M059J (cell line): ENCODE measurements around the gene LSM7. TPM values are rescaled to one million over a fixed set of nuclear protein-coding genes. Genes with fewer than 3 reads are reported as not detected.
"Not testable (repeated sequence)": the region's sequence is repeated elsewhere in the genome, so short reads cannot be mapped to it uniquely, and the experiment has no call there.

Experiments
- DNase-seq: peaks from one replicate; pipeline ENCODE4 v3.0.0-alpha.2; 2012; ENCODE audit warnings: low read depth
- total RNA-seq: library from RNA; depleted of rRNA; stranded (reverse); fragments of >200 nt; shearing (Covaris generic); gene quantifications from 2 replicates; pipeline ENCODE4 v1.2.3, GENCODE V29; 2014

Gene LSM7
- total RNA-seq, 1 experiment from 2014 or later, result 327 TPM

- DNase-seq, result no peak
Measured at GRCh38 chr19:2302319-2303210, 25.8 kb downstream of the LSM7 start.

- no peak for DNase-seq
Measured at GRCh38 chr19:2300533-2300932, 27.9 kb downstream of the LSM7 start.

- DNase-seq, result no peak
Measured at GRCh38 chr19:2296141-2296540, 32.2 kb downstream of the LSM7 start.

GRCh38 chr19:2294687-2295335, 33.6 kb downstream of the LSM7 start:
- peak; percentile 77 for DNase-seq

- DNase-seq, result no peak
Measured at GRCh38 chr19:2291185-2291751, 37.1 kb downstream of the LSM7 start.

- no peak for DNase-seq
Measured at GRCh38 chr19:2290441-2291184, 37.8 kb downstream of the LSM7 start.

- DNase-seq, result no peak
Measured at GRCh38 chr19:2289714-2290435, 38.5 kb downstream of the LSM7 start.

- no peak for DNase-seq
Measured at GRCh38 chr19:2288818-2289713, 39.3 kb downstream of the LSM7 start.

- DNase-seq, result no peak
Measured at GRCh38 chr19:2288338-2288817, 40.0 kb downstream of the LSM7 start.

- DNase-seq, result no peak
Measured at GRCh38 chr19:2287585-2288337, 40.6 kb downstream of the LSM7 start.

- no peak for DNase-seq
Measured at GRCh38 chr19:2286402-2287140, 41.8 kb downstream of the LSM7 start.

- no peak for DNase-seq
Measured at GRCh38 chr19:2283835-2284507, 44.4 kb downstream of the LSM7 start.

GRCh38 chr19:2282862-2283237, 45.5 kb downstream of the LSM7 start:
- DNase-seq, result no peak

GRCh38 chr19:2282062-2282861, 46.1 kb downstream of the LSM7 start, which contains the start of gene PEAK3:
Gene PEAK3, minus strand, starts transcription at chr19:2282175. Its CDS starts 1,244 bp downstream, at chr19:2280931.
- DNase-seq, result peak; percentile 71

GRCh38 chr19:2281265-2282061, 46.9 kb downstream of the LSM7 start:
- not testable (repeated sequence) for DNase-seq

GRCh38 chr19:2280633-2281264, 47.6 kb downstream of the LSM7 start:
- no peak for DNase-seq
